Measurements from ENCODE around the gene TRMT2A.
A peak's percentile ranks its signal among the peaks of the same experiment; 100 is the strongest.

Gene TRMT2A

DNA sequence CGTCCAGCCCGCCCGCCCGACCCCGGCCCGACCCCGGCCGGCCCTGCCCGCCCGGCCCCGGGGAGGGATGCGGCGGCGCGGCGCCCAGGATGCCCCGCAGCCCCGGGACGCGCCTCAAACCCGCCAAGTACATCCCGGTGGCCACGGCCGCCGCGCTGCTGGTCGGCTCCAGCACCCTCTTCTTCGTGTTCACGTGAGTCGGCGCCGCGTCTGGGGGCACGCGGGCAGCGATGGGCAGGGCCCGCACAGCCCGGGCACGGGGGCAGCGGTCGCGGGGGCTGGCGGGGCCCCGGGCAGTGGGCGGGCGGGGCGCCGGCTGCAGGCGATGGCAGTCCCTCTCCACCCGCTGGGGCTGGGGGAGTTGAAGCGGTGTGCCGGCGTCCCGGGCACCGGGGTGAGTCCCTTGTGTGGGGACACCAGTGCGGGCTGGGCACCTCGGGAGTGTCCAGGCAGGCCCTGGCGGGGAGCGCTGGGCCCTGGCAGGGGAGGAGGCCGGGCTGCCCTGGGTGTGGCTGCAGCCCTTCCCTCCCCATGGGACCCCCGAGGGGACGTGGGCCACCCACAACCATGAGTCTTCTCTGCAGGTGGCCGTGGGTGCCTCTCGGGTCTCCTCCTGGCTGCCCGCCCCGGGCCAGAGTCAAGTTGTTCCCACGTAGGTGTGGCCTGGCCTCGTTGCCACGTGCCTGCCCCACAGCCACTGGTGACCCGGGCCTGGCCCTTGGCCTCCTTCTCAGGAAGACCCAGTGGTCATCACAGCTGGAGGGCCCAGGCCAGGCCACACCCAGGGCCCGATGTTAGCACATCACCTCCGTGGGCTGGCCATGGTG lies 15.0 kb upstream of the TRMT2A start:
- DNase-seq, result no peak

DNA sequence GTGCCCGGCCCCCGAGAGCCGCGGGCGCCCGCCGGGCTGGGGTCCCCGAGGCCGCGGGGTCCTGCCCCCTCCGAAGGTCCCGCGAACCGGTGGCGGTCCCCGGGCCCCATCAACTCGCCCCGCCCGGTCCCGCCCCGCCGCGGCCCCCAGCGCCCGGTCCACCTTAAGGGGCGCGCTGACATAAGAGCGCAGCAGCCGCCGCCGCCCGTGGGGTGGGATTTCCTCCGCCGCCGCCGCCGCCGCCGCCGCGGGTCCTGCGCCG lies 14.5 kb upstream of the TRMT2A start, which contains the start of gene ZDHHC8:
Gene ZDHHC8 (plus strand): TSS at position 208 of the 262 bp plus-strand sequence. CDS start 144 bp downstream, outside the sequence.
- peak; percentile 44 for DNase-seq

DNA sequence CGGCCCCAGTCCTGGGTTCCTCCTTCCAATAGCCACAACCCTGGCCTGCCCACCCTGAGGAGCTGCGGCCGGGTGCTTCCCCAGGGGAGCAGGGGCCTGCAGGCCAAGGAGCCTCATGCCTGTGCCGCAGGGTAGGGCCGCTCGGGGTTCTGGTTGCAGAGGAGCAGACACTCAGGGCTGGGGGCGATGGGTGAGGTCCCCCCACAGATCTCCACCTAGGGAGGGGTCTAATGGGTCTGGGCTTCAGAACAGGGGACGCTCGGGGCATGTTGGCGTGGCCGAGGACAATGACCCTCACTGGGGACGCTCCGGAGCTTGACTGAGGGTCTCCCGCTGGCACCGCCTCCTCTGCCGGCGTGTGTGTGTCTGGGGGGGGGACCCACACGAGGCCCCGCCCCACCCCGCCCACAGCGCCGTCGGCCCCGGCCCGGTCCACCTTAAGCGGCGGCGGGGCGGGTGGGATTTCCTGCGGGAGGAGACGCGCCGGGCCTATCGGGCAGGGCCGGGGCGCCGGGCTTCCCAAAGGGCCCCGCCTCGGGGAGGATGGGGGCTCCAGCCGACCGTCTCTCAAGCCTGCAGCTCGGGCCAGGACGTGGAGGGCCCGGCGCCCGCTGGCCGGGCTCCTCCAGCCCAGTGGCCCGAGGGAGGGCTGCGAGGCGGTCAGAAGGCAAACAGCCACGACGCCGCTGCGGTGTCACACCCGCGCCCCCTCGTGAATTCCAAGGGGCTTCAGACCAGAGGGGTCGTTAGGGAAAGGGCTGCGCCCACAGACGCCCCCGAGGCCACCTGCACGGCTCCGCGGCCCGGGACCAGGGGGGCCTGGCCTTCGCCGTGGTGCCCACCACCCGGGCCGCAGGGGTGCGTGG lies 13.9 kb upstream of the TRMT2A start:
- DNase-seq, result peak; percentile 79

DNA sequence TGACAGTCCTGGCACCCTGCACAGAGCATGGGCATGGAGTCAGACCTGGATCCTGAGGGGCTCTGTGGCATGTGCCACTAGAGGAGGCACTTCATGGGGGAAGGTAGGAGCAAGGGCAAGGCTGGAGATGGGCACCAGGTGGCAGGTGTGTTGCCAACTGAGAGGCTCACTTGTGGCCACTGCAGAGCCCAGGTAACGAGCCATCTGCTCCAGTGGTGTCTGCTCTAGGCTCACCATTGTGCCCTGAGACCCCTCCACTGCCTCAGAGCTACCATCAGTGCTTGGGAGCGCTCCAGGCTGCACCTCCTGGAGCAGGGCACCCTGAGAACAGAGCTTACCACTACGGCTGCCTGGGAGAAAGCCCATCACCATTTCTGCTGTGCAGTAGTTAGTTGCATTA lies 13.3 kb upstream of the TRMT2A start:
- no peak for DNase-seq

DNA sequence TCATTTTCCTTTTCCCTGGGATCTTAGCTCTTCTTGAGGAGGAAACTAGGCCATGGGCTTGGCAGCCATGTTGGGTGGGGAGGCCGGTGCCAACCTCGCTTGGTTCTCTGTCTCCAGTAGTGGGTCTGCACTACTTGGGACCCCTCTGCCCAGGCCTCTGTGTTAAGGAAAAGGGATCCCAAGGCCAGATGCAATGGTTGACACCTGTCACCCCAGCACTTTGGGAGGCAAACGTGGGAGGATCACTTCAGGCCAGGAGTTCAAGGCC lies 12.7 kb upstream of the TRMT2A start:
- no peak for DNase-seq

DNA sequence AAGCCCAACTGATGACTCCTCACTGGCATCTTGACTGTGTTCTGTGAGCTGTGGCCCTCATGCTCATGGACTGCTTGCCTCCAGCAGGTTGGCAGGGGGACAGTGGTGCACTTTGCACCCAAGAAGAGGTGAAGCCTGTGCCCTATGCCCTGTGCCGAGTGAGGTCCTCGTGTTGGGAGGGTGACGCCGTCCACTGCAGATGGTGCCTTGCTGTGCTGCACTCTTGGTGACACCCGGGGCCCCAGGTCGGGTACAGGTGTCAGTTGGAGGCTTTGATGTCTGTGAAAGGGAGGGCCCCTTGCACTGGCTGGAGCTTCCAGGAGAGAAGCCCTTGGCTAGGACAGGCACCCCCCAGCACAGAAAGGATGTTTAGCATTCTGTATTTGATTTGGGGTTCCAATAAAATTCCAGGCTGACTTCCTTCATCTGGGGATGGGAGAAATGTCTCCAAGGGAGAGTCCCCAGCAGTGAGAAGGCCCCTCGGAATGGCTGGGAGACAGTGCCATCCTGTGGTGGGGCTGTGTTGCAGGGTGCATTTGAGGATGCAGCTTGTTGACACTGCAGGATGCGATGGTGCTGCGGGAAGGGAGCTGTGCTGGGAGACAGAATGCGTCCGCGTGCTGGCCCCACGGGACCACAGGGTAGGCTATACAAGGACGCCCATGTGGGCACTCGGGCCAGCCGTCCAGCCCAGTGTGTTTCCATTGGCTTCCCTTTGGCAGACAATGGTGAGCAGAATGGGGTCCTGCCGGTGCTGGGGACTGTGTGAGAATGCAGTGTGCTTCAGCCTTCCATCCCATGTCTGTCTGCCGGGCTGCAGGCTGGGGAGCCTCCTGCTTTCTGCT lies 12.1 kb upstream of the TRMT2A start:
- peak; percentile 59 for DNase-seq

DNA sequence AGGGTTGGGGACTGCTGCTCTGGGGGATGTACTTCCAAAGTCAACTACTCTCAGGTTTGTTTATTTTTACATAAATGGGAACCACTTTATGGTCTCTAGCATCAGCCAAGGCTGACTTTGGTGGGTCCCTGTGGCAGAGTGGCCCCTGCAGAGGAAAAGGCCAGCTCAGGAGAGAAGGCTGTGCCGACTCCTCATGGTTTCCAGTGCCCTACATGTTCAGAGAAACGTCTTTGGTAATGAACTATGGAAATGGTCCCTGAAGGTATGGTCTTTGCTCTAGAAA lies 11.5 kb upstream of the TRMT2A start:
- no peak for DNase-seq

DNA sequence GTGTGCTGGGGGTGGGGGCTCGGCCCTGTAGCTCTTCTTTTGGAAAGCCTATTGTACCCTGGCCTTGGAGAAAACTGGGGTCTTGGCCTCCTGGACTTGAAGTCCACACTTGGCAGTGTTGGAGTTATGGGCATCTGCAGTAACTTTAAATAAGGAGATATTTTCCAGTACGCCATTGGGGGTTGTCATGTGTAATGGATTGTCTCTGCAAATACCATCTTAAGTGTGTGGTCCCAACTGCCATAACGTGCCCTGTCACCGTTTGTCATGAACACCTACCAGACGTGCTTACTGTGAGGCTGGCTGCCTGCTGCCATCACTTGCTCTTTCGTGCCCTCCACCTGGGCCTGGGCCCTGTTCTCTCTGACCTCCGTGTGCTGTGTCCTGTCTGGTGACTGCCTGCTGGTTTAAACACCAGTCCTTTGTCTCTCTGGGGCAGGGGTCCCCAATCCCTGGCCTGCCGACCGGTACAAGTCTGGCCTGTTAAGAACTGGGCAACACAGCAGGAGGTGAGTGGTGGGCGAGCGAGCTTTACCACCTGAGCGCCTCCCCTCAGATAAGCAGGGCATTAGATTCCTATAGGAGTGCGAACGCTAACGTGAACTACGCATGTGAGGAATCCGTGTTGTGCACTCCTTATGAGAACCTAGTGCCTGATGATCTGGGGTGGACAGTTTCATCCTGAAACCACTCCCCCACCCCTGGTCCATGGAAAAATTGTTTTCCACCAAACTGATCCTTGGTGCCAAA lies 11.0 kb upstream of the TRMT2A start:
- no peak for DNase-seq

DNA sequence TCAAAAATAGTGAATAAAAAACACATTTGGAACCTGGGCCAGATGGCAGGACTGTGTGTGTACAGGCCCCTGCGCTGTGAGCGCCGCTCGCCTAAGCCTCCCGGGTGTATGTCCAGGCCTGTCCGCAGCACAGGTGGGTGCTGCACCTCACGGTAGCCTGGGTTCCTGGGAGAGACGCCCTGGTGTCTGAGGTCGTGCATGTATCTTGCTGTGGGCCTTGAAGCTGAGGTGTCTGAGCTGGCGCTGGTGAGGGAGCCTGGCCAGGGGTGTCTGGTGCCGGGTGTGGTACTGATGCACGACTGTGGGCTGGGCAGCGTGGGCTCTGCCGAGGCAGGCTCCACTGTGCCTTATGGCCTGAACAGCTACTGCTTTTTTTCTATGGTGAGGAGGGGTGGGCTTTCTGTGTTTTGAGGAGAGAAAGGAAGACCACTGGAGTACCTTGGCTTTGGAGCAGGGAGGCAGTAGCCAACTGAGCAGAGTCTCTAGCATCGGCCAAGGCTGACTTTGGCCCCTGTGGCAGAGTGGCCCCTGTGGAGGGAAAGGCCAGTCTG lies 10.4 kb upstream of the TRMT2A start:
- no peak for DNase-seq

DNA sequence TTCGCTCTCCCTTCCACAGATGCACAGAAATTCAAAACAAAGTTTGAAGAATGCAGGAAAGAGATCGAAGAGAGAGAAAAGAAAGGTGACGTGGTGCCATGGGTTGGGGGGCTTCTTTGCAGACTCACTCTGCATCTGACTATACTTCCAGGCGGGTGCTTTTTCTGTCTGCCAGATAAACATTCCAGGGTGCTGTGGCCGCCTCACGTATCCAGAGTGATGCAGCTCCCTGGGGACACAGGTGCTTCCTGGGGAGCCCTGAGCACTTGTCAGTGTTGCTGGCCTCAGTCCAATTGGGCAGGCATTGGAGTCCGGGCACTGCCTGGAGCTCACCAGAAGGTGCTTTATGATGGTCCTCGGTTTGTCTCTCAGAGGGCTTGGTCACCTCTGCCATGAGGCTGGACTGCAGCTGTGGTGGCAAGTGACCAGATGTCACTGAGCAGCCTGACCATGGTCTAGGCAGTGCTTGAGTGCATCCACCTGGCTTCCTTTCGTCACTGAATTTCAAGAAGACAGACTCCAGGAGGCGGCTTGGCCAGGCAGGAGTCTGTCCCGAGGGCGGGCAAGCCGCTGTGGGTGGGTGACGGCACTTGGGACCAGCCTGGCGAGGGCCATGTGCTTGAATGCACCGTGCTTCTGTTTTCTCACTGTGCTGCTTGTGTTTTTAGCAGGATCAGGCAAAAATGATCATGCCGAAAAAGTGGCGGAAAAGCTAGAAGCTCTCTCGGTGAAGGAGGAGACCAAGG lies 9.4 kb upstream of the TRMT2A start:
- DNase-seq, result no peak

DNA sequence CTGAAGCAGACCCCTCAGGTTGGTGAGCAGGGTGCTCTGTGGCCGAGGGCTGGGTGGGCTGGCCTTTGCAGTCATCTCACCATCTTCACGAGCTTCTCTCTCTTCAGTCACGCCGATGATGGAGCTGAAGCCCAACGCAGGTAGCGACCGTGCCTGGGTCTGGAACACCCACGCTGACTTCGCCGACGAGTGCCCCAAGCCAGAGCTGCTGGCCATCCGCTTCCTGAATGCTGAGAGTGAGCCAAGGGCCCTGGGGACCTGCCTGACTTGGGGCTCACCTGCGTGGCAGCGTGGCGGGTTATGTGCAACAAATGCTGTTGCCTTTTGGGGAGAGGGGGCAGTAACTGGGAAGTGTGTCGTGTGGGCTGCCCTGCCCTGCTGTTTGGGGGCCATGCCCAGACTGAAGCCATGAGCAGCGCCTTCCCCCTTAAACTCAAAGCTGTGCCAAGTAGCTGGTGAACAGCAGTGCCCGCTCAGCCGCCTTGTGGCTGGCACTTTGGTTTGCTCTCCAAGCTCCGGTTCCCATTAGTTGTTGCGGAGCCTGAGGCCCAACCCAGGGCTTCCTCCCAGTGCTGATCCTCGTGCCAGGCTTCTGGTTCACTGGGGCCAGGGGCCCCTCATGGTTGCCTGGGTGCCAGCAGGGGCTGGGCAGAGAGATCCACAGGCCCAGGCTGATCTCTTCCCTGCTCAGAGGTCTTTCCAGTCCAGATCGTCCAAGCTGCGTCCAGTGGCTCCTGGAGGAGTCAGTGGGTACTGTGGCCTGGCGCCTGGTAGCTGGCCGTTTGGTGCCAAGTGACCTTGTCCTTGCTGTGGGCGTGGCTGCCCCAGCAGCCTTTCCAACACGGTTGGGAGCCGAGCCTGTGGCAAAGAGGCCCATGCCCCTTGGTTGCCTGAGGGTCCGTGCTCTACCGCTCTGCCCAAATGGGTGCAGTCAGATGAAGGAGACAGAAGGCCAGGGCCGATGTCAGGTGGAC lies 8.5 kb upstream of the TRMT2A start:
- DNase-seq, result no peak

DNA sequence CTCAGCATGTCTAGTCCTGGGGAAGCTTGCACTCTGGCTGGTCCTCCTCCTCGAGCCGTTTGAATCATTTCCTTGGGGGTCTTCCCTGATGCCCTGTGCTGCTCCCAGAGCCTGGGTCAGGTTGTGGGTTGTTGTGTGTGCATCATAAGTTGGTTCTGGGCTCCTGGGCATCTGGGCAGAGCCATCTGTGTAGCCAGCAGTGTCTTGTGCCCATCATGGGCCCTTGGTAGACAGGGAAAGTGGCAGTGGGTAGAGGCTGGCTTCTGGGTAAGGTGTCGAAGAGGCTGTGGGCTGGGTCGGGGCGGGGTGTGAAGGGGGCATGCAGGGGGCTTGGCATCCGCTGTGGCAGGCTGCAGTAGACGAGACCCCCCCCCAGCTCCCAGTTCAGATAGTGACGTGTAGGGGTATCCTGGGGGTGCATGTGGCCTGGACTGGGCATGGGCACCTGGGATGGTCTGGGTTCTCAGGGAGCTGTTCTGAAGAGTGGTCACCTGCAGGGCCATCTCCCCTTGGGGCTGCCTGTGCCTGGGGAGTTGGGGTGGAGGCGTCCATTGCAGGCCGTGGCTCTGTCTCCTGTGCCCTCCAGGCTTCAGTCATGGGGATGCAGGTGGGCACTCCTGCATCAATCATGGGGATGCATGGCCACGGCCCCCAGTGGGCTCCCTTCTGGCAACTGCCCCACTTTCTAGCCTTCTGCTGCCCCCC lies 7.2 kb upstream of the TRMT2A start:
- DNase-seq, result no peak

DNA sequence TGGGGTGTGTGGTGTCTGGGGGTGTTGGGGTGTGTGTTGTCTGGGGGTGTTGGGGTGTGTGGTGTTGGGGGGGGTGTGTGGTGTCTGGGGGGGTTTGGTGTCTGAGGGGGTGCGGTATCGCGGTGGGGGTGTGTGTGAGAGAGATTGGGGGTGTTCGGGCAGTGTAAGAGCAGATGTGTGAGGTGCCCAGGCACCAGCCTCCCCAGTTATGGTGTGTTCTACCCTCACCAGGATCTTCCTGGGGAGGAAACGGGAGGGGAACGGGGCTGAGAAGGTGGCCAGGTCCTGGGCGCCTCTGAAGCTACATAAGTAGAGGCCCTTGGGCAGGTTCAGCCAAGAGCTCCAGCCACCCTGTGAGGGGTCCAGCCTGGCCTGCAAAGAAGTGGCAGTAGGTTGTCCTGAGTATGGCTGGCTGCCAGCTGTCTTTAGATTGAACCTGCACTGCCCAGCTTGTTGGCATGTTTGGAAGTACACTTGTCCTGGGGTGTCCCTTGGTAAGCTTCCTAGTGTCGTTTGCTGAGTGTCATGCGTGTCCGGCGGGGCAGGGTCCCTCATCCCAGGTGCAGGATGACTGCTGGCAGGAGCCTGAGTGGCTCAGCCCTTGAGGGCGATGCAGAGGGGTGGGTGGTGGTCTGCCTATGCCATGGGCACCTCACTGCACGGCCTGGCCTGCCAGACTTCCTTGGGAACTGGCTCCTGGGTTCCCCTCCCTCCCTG lies 6.5 kb upstream of the TRMT2A start:
- DNase-seq, result no peak

DNA sequence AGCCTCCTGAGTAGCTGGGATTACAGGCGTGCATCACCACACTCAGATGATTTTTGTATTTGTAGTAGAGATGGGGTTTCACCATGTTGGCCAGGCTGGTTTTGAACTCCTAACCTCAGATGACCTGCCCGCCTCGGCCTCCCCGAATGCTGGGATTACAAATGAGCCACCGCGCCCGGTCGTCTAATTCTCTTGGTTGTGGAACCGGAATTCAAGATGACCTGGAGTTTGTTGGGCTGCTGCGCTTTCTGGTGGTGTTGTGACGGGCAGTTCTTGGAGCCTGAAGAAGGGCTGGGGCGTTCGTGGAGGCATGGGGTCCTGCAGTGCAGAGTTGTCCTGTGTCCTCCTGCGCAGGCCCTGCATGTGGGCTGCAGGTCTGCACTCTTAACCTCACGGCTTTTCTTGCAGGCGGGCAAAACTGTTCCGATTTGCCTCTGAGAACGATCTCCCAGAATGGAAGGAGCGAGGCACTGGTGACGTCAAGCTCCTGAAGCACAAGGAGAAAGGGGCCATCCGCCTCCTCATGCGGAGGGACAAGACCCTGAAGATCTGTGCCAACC lies 4.9 kb upstream of the TRMT2A start:
- DNase-seq, result no peak

DNA sequence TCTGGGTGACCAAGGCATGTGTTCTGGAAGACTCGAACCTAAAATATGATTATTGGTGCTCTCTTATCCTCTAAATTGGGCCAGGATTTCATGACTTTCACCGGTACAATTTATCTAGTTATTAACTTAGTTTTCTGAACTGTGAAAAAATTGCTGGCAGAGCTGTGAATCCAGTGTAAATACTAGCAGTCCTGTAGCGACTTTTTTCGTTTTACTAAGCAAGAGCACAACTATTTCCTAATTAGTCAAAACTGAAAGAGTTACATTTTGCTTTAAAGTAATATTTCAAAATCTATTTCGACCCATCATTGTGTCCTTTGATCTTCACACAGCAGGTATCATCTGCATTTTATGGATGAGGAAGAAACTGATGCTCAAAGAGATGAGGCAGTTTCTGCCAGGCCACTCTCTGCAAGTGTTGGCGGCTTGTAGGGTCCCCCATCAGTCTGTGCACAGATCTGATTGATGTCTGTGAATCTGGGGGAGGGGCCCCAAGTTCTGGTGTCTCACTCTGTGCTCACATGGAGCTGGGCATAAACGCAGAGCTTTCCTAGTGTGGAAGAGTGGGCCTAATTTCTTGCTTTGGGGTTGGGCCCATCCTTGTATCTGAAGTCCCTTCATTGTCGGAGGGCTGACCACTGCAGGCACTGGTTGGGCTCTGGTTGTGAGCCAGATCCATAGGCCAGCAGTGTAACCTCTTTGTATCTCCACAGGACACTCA lies 1.4 kb upstream of the TRMT2A start:
- no peak for DNase-seq

DNA sequence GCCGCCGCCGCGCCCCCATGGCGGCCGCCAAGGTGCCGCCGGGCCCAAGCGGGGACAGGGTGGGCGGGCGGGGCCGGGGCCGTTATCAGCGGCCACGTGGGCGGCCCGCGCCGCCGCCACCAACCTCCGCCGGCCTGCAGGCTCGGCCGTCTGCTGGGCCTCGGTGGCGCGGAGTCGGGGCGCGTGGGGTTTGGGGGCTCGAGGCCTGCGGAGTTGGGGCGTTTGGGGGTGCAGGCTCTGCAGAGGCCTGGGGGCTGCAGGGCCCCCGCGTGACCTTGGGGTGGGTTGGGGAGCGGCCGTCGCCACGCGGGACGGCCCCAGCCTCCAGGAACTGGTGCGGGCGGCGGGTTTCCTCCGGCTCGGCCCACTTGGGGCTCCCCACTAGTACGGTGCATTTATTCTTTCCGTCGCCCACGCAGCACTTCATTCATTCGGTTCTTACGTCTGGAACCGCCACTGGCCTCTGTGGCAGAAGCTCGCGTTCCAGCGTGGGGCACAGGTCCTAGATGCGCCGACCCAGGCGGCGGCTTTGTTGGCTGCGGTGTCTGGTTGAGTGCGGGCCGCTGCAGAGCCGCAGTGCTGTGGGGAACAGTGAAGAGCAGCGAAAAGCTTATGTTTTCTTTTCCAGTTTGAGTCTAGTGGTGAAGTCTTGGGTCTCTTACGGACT lies 740 bp upstream of the TRMT2A start:
- DNase-seq, result peak; percentile 56

DNA sequence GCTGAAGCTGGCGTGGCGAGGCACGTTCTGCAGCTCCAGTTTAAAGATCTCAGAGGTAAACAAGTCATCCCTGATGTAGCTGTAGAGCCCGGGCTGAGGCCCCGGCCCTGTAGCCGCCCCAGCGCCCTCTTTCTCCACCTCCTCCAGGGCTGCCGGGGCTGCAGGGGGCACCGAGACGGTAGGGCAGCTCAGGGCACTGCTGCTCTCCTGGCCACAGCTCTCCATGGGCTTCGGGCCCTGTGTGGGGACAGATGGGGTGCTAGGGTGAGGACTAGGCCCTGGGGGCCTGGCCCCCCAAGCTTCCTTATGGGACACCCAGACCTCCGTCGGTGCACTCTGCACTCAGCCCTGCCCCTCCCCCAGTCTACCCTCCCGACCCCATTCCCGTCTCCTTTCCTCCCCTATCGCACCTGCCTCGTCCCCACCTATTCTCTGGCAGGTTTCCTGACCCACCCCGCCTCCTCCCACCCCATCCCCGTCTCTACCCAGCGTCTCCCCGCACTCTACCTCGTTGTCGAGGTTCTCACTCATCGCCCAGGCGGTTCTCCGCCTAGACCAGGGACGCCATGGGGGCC lies 563 bp downstream of the TRMT2A start:
- no peak for DNase-seq
